GM19035 (cell line): ENCODE data around the gene NFIA.

Experiments used
- ATAC-seq: cut with Tn5 transposase; IDR thresholded peaks from one replicate; pipeline ENCODE4 v1.9.1; 2021; ENCODE audit not compliant: unreplicated experiment

Gene NFIA

GRCh38 chr1:61420243-61420642 is 337.9 kb downstream of the NFIA start:
- ATAC-seq: no peak

- no peak for ATAC-seq
Measured at GRCh38 chr1:61420909-61421835, 338.8 kb downstream of the NFIA start.

GRCh38 chr1:61423643-61424042 is 341.3 kb downstream of the NFIA start:
- no peak for ATAC-seq

GRCh38 chr1:61424382-61424781 is 342.0 kb downstream of the NFIA start:
- ATAC-seq: no peak

GRCh38 chr1:61425040-61425439 is 342.7 kb downstream of the NFIA start:
- ATAC-seq: no peak

- ATAC-seq: no peak
Measured at GRCh38 chr1:61426254-61426653, 343.9 kb downstream of the NFIA start.

- ATAC-seq: no peak
Measured at GRCh38 chr1:61426885-61427284, 344.5 kb downstream of the NFIA start.

GRCh38 chr1:61427510-61427909 is 345.1 kb downstream of the NFIA start:
- ATAC-seq: no peak

GRCh38 chr1:61428146-61428545 is 345.8 kb downstream of the NFIA start:
- no peak for ATAC-seq

GRCh38 chr1:61432616-61433388 is 350.4 kb downstream of the NFIA start:
- no peak for ATAC-seq

GRCh38 chr1:61433646-61434045 is 351.3 kb downstream of the NFIA start:
- ATAC-seq: no peak

GRCh38 chr1:61434276-61434675 is 351.9 kb downstream of the NFIA start:
- no peak for ATAC-seq

- ATAC-seq: no peak
Measured at GRCh38 chr1:61435226-61435625, 352.9 kb downstream of the NFIA start.

- no peak for ATAC-seq
Measured at GRCh38 chr1:61436016-61436415, 353.7 kb downstream of the NFIA start.

GRCh38 chr1:61436491-61437120 is 354.2 kb downstream of the NFIA start:
- ATAC-seq: no peak

- no peak for ATAC-seq
Measured at GRCh38 chr1:61439234-61439633, 356.9 kb downstream of the NFIA start.

GRCh38 chr1:61441723-61442262 is 359.4 kb downstream of the NFIA start:
- no peak for ATAC-seq

GRCh38 chr1:61442544-61442943 is 360.2 kb downstream of the NFIA start:
- no peak for ATAC-seq

- ATAC-seq: no peak
Measured at GRCh38 chr1:61444288-61444687, 361.9 kb downstream of the NFIA start.

- no peak for ATAC-seq
Measured at GRCh38 chr1:61445269-61445825, 363.0 kb downstream of the NFIA start.

- ATAC-seq: no peak
Measured at GRCh38 chr1:61446531-61446991, 364.2 kb downstream of the NFIA start.
